Measurements from ENCODE around the gene KCNG2. TPM values are rescaled to one million over a fixed set of nuclear protein-coding genes. Genes with fewer than 3 reads are reported as not detected.

Gene KCNG2
- total RNA-seq, 1 experiment from 2014 or later: not detected

DNA sequence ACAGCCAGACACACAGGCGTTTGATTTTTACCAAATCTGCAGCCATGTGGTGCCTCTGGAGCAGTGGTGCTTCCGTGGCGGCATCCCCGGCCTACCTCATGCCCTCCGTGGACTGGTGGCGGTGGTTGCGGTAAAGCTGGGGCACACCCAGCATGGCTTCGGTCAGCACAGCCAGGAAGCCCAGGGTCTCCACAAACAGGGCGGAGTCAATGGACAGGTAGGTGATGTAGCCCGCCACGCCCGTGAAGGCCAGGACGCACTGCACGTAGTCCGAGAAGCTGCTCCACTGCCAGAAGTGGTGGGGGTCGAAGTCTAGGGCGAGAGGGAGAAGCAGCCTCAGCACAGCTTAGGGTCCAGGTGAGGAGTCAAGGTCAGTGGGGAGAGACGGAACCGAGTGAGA lies 121.4 kb downstream of the KCNG2 start:
- H3K9me3 ChIP-seq (ENCODE audit: insufficient read depth, low read depth): no peaks in the 10 kb centered on the region
- DNase-seq: no peak
- no peak overlapping the region for H3K4me2 ChIP-seq
- intact Hi-C loops (cut with micrococcal nuclease; ENCODE audit: unreplicated experiment): no loop called here
- no peaks in the 10 kb centered on the region for H3K36me3 ChIP-seq (ENCODE audit: low read depth)
- ChIA-PET POLR2A (ENCODE audit: unreplicated experiment) (no interaction called here), CTCF (no interaction called here)
- no peak for TF ChIP-seq EZH2 (IDR thresholded peaks at IDR 0.05; ENCODE audit: low read depth)
- TF ChIP-seq CTCF (conservative IDR thresholded peaks at IDR 0.05): no peak
- no peaks in the 10 kb centered on the region for H3F3A ChIP-seq (ENCODE audit: insufficient read depth, low read depth)
- H3K27ac ChIP-seq: no peak overlapping the region
- no peaks in the 10 kb centered on the region for H3K79me2 ChIP-seq (ENCODE audit: low read depth)
- no peaks in the 10 kb centered on the region for H3K9me2 ChIP-seq (ENCODE audit: insufficient read depth)
- no peaks in the 10 kb centered on the region for H3K4me1 ChIP-seq (replicated peaks; ENCODE audit: insufficient read depth)
- no peak overlapping the region for H2AFZ ChIP-seq
- no peak overlapping the region for H3K4me3 ChIP-seq
- H3K27me3 ChIP-seq (ENCODE audit: insufficient read depth, low read depth): no peaks in the 10 kb centered on the region
- BruUV-seq (replicated peaks): no TSS peak
- no peaks in the 10 kb centered on the region for H4K20me1 ChIP-seq (ENCODE audit: insufficient read depth)

GRCh38 chr18:79921984-79922965 lies 124.5 kb downstream of the KCNG2 start:
- ChIA-PET CTCF (no interaction called here), POLR2A (ENCODE audit: unreplicated experiment) (no interaction called here)
- Histone ChIP-seq H3K4me1 (replicated peaks; ENCODE audit: insufficient read depth) (no peaks in the 10 kb centered on the region), H2AFZ (no peak overlapping the region), H3K36me3 (ENCODE audit: low read depth) (no peaks in the 10 kb centered on the region), H3K9me3 (ENCODE audit: insufficient read depth, low read depth) (no peaks in the 10 kb centered on the region), H3K9me2 (ENCODE audit: insufficient read depth) (no peaks in the 10 kb centered on the region), H3K27ac (no peak overlapping the region), H3K4me2 (no peak overlapping the region), H3K27me3 (ENCODE audit: insufficient read depth, low read depth) (no peaks in the 10 kb centered on the region), H3K4me3 (no peak overlapping the region), H3K79me2 (ENCODE audit: low read depth) (no peaks in the 10 kb centered on the region), H3F3A (ENCODE audit: insufficient read depth, low read depth) (no peaks in the 10 kb centered on the region), H4K20me1 (ENCODE audit: insufficient read depth) (no peaks in the 10 kb centered on the region)
- intact Hi-C loops (cut with micrococcal nuclease; ENCODE audit: unreplicated experiment): no loop called here
- TF ChIP-seq CTCF (conservative IDR thresholded peaks at IDR 0.05): no peak
- TF ChIP-seq EZH2 (IDR thresholded peaks at IDR 0.05; ENCODE audit: low read depth): no peak
- DNase-seq: no peak
- no TSS peak for BruUV-seq (replicated peaks)

GRCh38 chr18:79922971-79923411 lies 125.3 kb downstream of the KCNG2 start:
- no peaks in the 10 kb centered on the region for H4K20me1 ChIP-seq (ENCODE audit: insufficient read depth)
- no peaks in the 10 kb centered on the region for H3K36me3 ChIP-seq (ENCODE audit: low read depth)
- H3K27me3 ChIP-seq (ENCODE audit: insufficient read depth, low read depth): no peaks in the 10 kb centered on the region
- no TSS peak for BruUV-seq (replicated peaks)
- no peak for DNase-seq
- H2AFZ ChIP-seq: no peak overlapping the region
- ChIA-PET CTCF (no interaction called here), POLR2A (ENCODE audit: unreplicated experiment) (no interaction called here)
- no peaks in the 10 kb centered on the region for H3K79me2 ChIP-seq (ENCODE audit: low read depth)
- H3K4me3 ChIP-seq: no peak overlapping the region
- no peaks in the 10 kb centered on the region for H3K9me2 ChIP-seq (ENCODE audit: insufficient read depth)
- H3K4me1 ChIP-seq (replicated peaks; ENCODE audit: insufficient read depth): no peaks in the 10 kb centered on the region
- intact Hi-C loops (cut with micrococcal nuclease; ENCODE audit: unreplicated experiment): no loop called here
- H3K27ac ChIP-seq: no peak overlapping the region
- no peak overlapping the region for H3K4me2 ChIP-seq
- no peaks in the 10 kb centered on the region for H3F3A ChIP-seq (ENCODE audit: insufficient read depth, low read depth)
- no peak for TF ChIP-seq EZH2 (IDR thresholded peaks at IDR 0.05; ENCODE audit: low read depth)
- TF ChIP-seq CTCF (conservative IDR thresholded peaks at IDR 0.05): no peak
- H3K9me3 ChIP-seq (ENCODE audit: insufficient read depth, low read depth): no peaks in the 10 kb centered on the region
